Endothelial cell of umbilical vein (primary cell): ENCODE measurements around the gene MBNL2. TPM values are rescaled to one million over a fixed set of nuclear protein-coding genes. Genes with fewer than 3 reads are reported as not detected.

Source experiments
- BruUV-seq: library from RNA; stranded (reverse); fragments of 400-500 nt; replicated peaks from 2 replicates; lab custom pipeline; 2021; lab: Mats Ljungman, UMichigan
- CTCF ChIA-PET: fragments of 300-600, 350-600 bp; sonication (Branson Sonifier 250); formaldehyde crosslinking; loops from one replicate; lab custom pipeline; 2021; ENCODE audit warnings: antibody characterized with exemption, inconsistent platforms; lab: Charles Lee
- POLR2A ChIA-PET: fragments of 300-600, 350-600 bp; sonication (Branson Sonifier 250); formaldehyde crosslinking; loops from one replicate; lab custom pipeline; 2021; ENCODE audit warnings: antibody characterized with exemption, inconsistent platforms; lab: Charles Lee
- DNase-seq: peaks from one replicate; pipeline ENCODE4 v3.0.0-alpha.2; 2011; ENCODE audit warnings: low read depth, low spot score
- FAIRE-seq: peaks from 2 replicates; lab custom pipeline; 2011; peaks lifted over from hg19 to GRCh38; lab: Jason Lieb, UNC
- H2AFZ ChIP-seq: 2 replicates; pipeline ENCODE4 v1.6.0; 2012; ENCODE audit warnings: low read depth, low read length, control low read depth, inconsistent platforms
- H3K27ac ChIP-seq: 2 replicates; pipeline ENCODE4 v1.5.1; 2011; ENCODE audit warnings: low read depth, mild to moderate bottlenecking, control low read depth, low read length, moderate library complexity; ENCODE audit not compliant: insufficient read depth
- H3K27me3 ChIP-seq, 2 experiments: 2 replicates each; pipeline versions ENCODE4 v1.6.0 to v1.6.1; 2011; ENCODE audit warnings: low read length in 2 of 2, mixed read lengths in 1 of 2; ENCODE audit not compliant: control insufficient read depth in 2 of 2, insufficient read depth in 2 of 2
- H3K36me3 ChIP-seq, 2 experiments: 2 replicates in 1 of 2; 3 replicates in 1 of 2; pipeline ENCODE4 v1.5.1; 2011; ENCODE audit warnings: low read length in 2 of 2, mild to moderate bottlenecking in 1 of 2, moderate library complexity in 1 of 2; ENCODE audit not compliant: control insufficient read depth in 2 of 2, insufficient read depth in 2 of 2; ENCODE audit errors: extremely low read depth in 1 of 2
- H3K4me1 ChIP-seq: 3 replicates; pipeline ENCODE4 v1.5.1; 2011; ENCODE audit warnings: mild to moderate bottlenecking, low read length; ENCODE audit not compliant: control insufficient read depth, insufficient read depth; ENCODE audit errors: extremely low read depth
- H3K4me2 ChIP-seq: 2 replicates; pipeline ENCODE4 v1.6.1; 2011; ENCODE audit warnings: low read length, control low read depth, mixed read lengths; ENCODE audit not compliant: insufficient read depth
- H3K4me3 ChIP-seq, 3 experiments: fragments of 200-600 bp in 1 of 3; sonication (generic), shearing (Covaris generic) in 1 of 3; replicated peaks in 1 of 3; 2 replicates each; pipeline ENCODE4 v1.5.1; 2011 to 2016; ENCODE audit warnings: control low read depth in 3 of 3, low read length in 3 of 3, mild to moderate bottlenecking in 2 of 3, inconsistent platforms in 1 of 3, low read depth in 1 of 3, moderate library complexity in 1 of 3; ENCODE audit not compliant: insufficient read depth in 1 of 3
- H3K79me2 ChIP-seq: 2 replicates; pipeline ENCODE4 v1.6.0; 2012; ENCODE audit warnings: low read length, inconsistent platforms; ENCODE audit not compliant: control insufficient read depth, insufficient read depth
- H3K9ac ChIP-seq: replicated peaks from 2 replicates; pipeline ENCODE3; 2011; ENCODE audit warnings: low read length, control low read depth; ENCODE audit not compliant: insufficient read depth; ENCODE audit errors: extremely low read depth
- H3K9me1 ChIP-seq: replicated peaks from 3 replicates; pipeline ENCODE4 v1.6.0; 2011; ENCODE audit warnings: mild to moderate bottlenecking, low read length; ENCODE audit not compliant: control insufficient read depth, insufficient read depth; ENCODE audit errors: extremely low read depth
- H3K9me3 ChIP-seq: replicated peaks from 2 replicates; pipeline ENCODE4 v1.5.1; 2012; ENCODE audit warnings: low read length, inconsistent platforms; ENCODE audit not compliant: control insufficient read depth, insufficient read depth
- H4K20me1 ChIP-seq: replicated peaks from 2 replicates; pipeline ENCODE3; 2011; ENCODE audit warnings: mild to moderate bottlenecking, low read length; ENCODE audit not compliant: control insufficient read depth, insufficient read depth; ENCODE audit errors: extremely low read depth
- CTCF ChIP-seq, 2 donors: IDR thresholded peaks; 1 replicate in 1 of 2; 2 replicates in 1 of 2; pipeline ENCODE4 v1.5.1; 2011; ENCODE audit warnings: low read length in 2 of 2, mild to moderate bottlenecking in 2 of 2, moderate library complexity in 2 of 2, control low read depth in 1 of 2, inconsistent platforms in 1 of 2, low read depth in 1 of 2; ENCODE audit not compliant: insufficient read depth in 1 of 2; ENCODE audit errors: extremely low read depth in 1 of 2
- EZH2 ChIP-seq: IDR thresholded peaks from 2 replicates; pipeline ENCODE4 v1.6.1; 2012; ENCODE audit warnings: borderline replicate concordance, low read depth, mild to moderate bottlenecking, moderate library complexity, low read length, inconsistent platforms; ENCODE audit not compliant: severe bottlenecking
- FOS ChIP-seq: IDR thresholded peaks from 2 replicates; pipeline ENCODE4 v1.6.1; 2011; ENCODE audit warnings: mild to moderate bottlenecking, low read length, moderate library complexity, borderline replicate concordance; ENCODE audit not compliant: insufficient read depth
- GATA2 ChIP-seq: IDR thresholded peaks from 2 replicates; pipeline ENCODE4 v1.7.0; 2011; ENCODE audit warnings: low read depth, mild to moderate bottlenecking, moderate library complexity, mixed read lengths, low read length; ENCODE audit not compliant: insufficient read length, insufficient read depth
- JUN ChIP-seq: IDR thresholded peaks from 2 replicates; pipeline ENCODE4 v1.6.1; 2011; ENCODE audit warnings: borderline replicate concordance, low read depth; ENCODE audit not compliant: insufficient read length, insufficient read depth
- MAX ChIP-seq: IDR thresholded peaks from 2 replicates; pipeline ENCODE4 v1.6.1; 2011; ENCODE audit not compliant: insufficient read depth, insufficient read length
- MYC ChIP-seq: IDR thresholded peaks from one replicate; pipeline ENCODE4 v1.6.1; 2011; ENCODE audit warnings: mild to moderate bottlenecking, low read depth, low read length
- POLR2A ChIP-seq: IDR thresholded peaks from 2 replicates; pipeline ENCODE4 v1.6.1; 2012; ENCODE audit warnings: low read depth, mild to moderate bottlenecking, control low read depth, low read length
- POLR2AphosphoS5 ChIP-seq: IDR thresholded peaks from 2 replicates; pipeline ENCODE4 v1.6.1; 2012; ENCODE audit warnings: low read depth, mild to moderate bottlenecking, control low read depth, low read length, moderate library complexity; ENCODE audit not compliant: insufficient read depth
- dilution Hi-C: fragments of 300-500 bp; cut with MboI; formaldehyde crosslinking; loops from one replicate; pipeline ENCODE4 v1.15.0; 2019; ENCODE audit warnings: low sequenced_read_pairs; ENCODE audit not compliant: extremely low pct_ligation_motif_present
- intact Hi-C: fragments of 100-400 bp; cut with micrococcal nuclease; formaldehyde crosslinking; loops from one replicate; pipeline ENCODE4 v1.10.0; 2022
- polyA plus RNA-seq, 4 experiments: library from polyadenylated mRNA; depleted of rRNA in 3 of 4; stranded (reverse) in 3 of 4; unstranded in 1 of 4; fragments of >200 nt; gene quantifications; 2 replicates each; pipeline versions ENCODE4 v1.2.1 to v1.2.3, GENCODE V29; 2011 to 2012; ENCODE audit warnings: missing spikeins in 1 of 4
- total RNA-seq: library from RNA; stranded (reverse); gene quantifications from 2 replicates; pipeline ENCODE4 v1.2.3, GENCODE V29; 2021

Gene MBNL2
- total and polyA plus RNA-seq, 2 donors (not counting 3 experiments of a cell fraction or from before 2014, with no cell fraction given) = 32.9 to 76.5 TPM

- BruUV-seq = no TSS peak
- H3K9me1 ChIP-seq = no peaks in the 10 kb centered on the region
- intact Hi-C loops (loop anchor here (1.0 kb wide), 1 partner anchor 10 kb away; no protein-coding TSS in a partner anchor), dilution Hi-C loops (no loop called here)
- no peak overlapping the region for H3K4me2 ChIP-seq
- peaks cover 73% of the 10 kb centered on the region for H3K79me2 ChIP-seq
- H3K4me3 ChIP-seq = no peak overlapping the region
- H4K20me1 ChIP-seq = peaks cover 11% of the 10 kb centered on the region
- H3K27ac ChIP-seq = no peak overlapping the region
- no peaks in the 10 kb centered on the region for H3K27me3 ChIP-seq
- H3K36me3 ChIP-seq = no peaks in the 10 kb centered on the region
- no peak overlapping the region for H2AFZ ChIP-seq
- no peak overlapping the region for H3K9ac ChIP-seq
- DNase-seq (peak; percentile 47), FAIRE-seq (peak; percentile 8)
- TF ChIP-seq MAX = no peak
- H3K4me1 ChIP-seq = peaks cover 22% of the 10 kb centered on the region
- H3K9me3 ChIP-seq = no peaks in the 10 kb centered on the region
- CTCF ChIA-PET = interaction anchor here (1.0 kb wide), 2 partner anchors 10 to 17 kb away, joined by 4 to 8 read pairs; no protein-coding TSS in a partner anchor
- POLR2A ChIA-PET = no interaction called here
Measured at GRCh38 chr13:97285221-97285955, 63.3 kb downstream of the MBNL2 start.

GRCh38 chr13:97286317-97287046 lies 64.3 kb downstream of the MBNL2 start:
- DNase-seq (no peak), FAIRE-seq (no peak)
- Histone ChIP-seq H3K9me1 (no peaks in the 10 kb centered on the region), H3K9me3 (no peaks in the 10 kb centered on the region), H3K79me2 (peaks cover 67% of the 10 kb centered on the region), H3K4me1 (peaks cover 17% of the 10 kb centered on the region), H2AFZ (no peak overlapping the region), H3K27ac (no peak overlapping the region), H3K36me3 (no peaks in the 10 kb centered on the region), H3K4me2 (no peak overlapping the region), H4K20me1 (peaks cover 3% of the 10 kb centered on the region), H3K27me3 (no peaks in the 10 kb centered on the region), H3K9ac (no peak overlapping the region), H3K4me3 (no peak overlapping the region)
- POLR2A ChIA-PET = no interaction called here
- dilution Hi-C loops (no loop called here), intact Hi-C loops (no loop called here)
- CTCF ChIA-PET = no interaction called here
- no peak for TF ChIP-seq JUN
- no peak for TF ChIP-seq GATA2
- no peak for TF ChIP-seq POLR2AphosphoS5
- TF ChIP-seq EZH2 = no peak
- TF ChIP-seq FOS = no peak
- no peak for TF ChIP-seq MAX
- no peak for TF ChIP-seq CTCF (IDR thresholded peaks at IDR 0.05; ENCODE audit: extremely low read depth in 1 of 2, insufficient read depth in 1 of 2, low read depth in 1 of 2, low read length in 2 of 2)
- no peak for TF ChIP-seq MYC
- TF ChIP-seq POLR2A = no peak
- BruUV-seq = no TSS peak
